Keratinocyte (primary cell): Measurements from ENCODE around the gene HMSD. TPM values are rescaled to one million over a fixed set of nuclear protein-coding genes. Genes with fewer than 3 reads are reported as not detected.

Source experiments
- DNase-seq: peaks from one replicate; pipeline ENCODE4 v3.0.0-alpha.2; 2011; ENCODE audit warnings: low read depth, missing footprints, low spot score
- FAIRE-seq: peaks from 2 replicates; lab custom pipeline; 2011; peaks lifted over from hg19 to GRCh38; lab: Jason Lieb, UNC
- H2AFZ ChIP-seq: 2 replicates; pipeline ENCODE4 v1.6.0; 2012; ENCODE audit warnings: low read length, control low read depth, inconsistent platforms; ENCODE audit not compliant: control insufficient read depth
- H3K27ac ChIP-seq: 2 replicates; pipeline ENCODE4 v1.5.1; 2011; ENCODE audit warnings: low read length; ENCODE audit not compliant: control insufficient read depth, insufficient read depth
- H3K27me3 ChIP-seq: 3 replicates; pipeline ENCODE4 v1.6.0; 2011; ENCODE audit warnings: low read length; ENCODE audit not compliant: control insufficient read depth, insufficient read depth; ENCODE audit errors: extremely low read depth
- H3K36me3 ChIP-seq, 2 experiments: 2 replicates in 1 of 2; 3 replicates in 1 of 2; pipeline ENCODE4 v1.5.1; 2011; ENCODE audit warnings: low read length in 2 of 2, mild to moderate bottlenecking in 1 of 2; ENCODE audit not compliant: control insufficient read depth in 2 of 2, insufficient read depth in 2 of 2; ENCODE audit errors: extremely low read depth in 1 of 2
- H3K4me1 ChIP-seq: 3 replicates; pipeline ENCODE4 v1.5.1; 2011; ENCODE audit warnings: low read length; ENCODE audit not compliant: control insufficient read depth, insufficient read depth; ENCODE audit errors: extremely low read depth
- H3K4me2 ChIP-seq: 3 replicates; pipeline ENCODE4 v1.6.0; 2011; ENCODE audit warnings: low read depth, low read length; ENCODE audit not compliant: control insufficient read depth, insufficient read depth; ENCODE audit errors: extremely low read depth
- H3K4me3 ChIP-seq, 3 experiments: fragments of 200-600 bp in 1 of 3; sonication (generic) in 1 of 3; 2 replicates in 2 of 3; 3 replicates in 1 of 3; pipeline ENCODE4 v1.5.1; 2011 to 2016; ENCODE audit warnings: low read length in 3 of 3, mild to moderate bottlenecking in 3 of 3, control low read depth in 2 of 3, inconsistent platforms in 1 of 3, low read depth in 1 of 3, mixed read lengths in 1 of 3, mixed run types in 1 of 3, moderate library complexity in 1 of 3; ENCODE audit not compliant: control insufficient read depth in 2 of 3, insufficient read depth in 2 of 3; ENCODE audit errors: extremely low read depth in 1 of 3
- H3K79me2 ChIP-seq: 2 replicates; pipeline ENCODE4 v1.6.0; 2012; ENCODE audit warnings: low read length; ENCODE audit not compliant: control insufficient read depth, insufficient read depth
- H3K9ac ChIP-seq: 3 replicates; pipeline ENCODE4 v1.6.0; 2011; ENCODE audit warnings: low read length; ENCODE audit not compliant: control insufficient read depth, insufficient read depth; ENCODE audit errors: extremely low read depth
- H3K9me1 ChIP-seq: 3 replicates; pipeline ENCODE4 v1.6.0; 2011; ENCODE audit warnings: low read length; ENCODE audit not compliant: control insufficient read depth, insufficient read depth; ENCODE audit errors: extremely low read depth
- H3K9me3 ChIP-seq: 2 replicates; pipeline ENCODE4 v1.5.1; 2012; ENCODE audit warnings: low read depth, low read length; ENCODE audit not compliant: control insufficient read depth
- H4K20me1 ChIP-seq: 3 replicates; pipeline ENCODE4 v1.6.0; 2011; ENCODE audit warnings: low read length; ENCODE audit not compliant: control insufficient read depth, insufficient read depth; ENCODE audit errors: extremely low read depth
- CTCF ChIP-seq, 3 experiments: IDR thresholded peaks in 1 of 3; conservative IDR thresholded peaks in 1 of 3; optimal IDR thresholded peaks in 1 of 3; 2 replicates in 2 of 3; 3 replicates in 1 of 3; pipeline versions ENCODE3 to v1.5.1; 2011; ENCODE audit warnings: low read length in 3 of 3, mild to moderate bottlenecking in 3 of 3, moderate library complexity in 2 of 3, control low read depth in 1 of 3, inconsistent platforms in 1 of 3; ENCODE audit not compliant: insufficient read depth in 2 of 3; ENCODE audit errors: extremely low read depth in 1 of 3
- EZH2 ChIP-seq: IDR thresholded peaks from one replicate; pipeline ENCODE4 v1.6.1; 2012; ENCODE audit warnings: inconsistent platforms, mild to moderate bottlenecking, low read length, moderate library complexity
- dilution Hi-C: fragments of 300-500 bp; cut with MboI; formaldehyde crosslinking; loops from one replicate; pipeline ENCODE4 v1.7.0; 2020; ENCODE audit warnings: low sequenced_read_pairs; ENCODE audit not compliant: extremely low pct_ligation_motif_present
- polyA plus RNA-seq, 5 experiments: library from polyadenylated mRNA; depleted of rRNA in 3 of 5; stranded (reverse) in 3 of 5; stranded (forward) in 1 of 5; unstranded in 1 of 5; fragments of >200 nt; gene quantifications; 1 replicate in 1 of 5; 2 replicates in 3 of 5; 3 replicates in 1 of 5; pipeline versions ENCODE4 v1.2.1 to v1.2.3, GENCODE V29; 2011 to 2012; ENCODE audit warnings: missing spikeins in 2 of 5, low read depth in 1 of 5, low replicate concordance in 1 of 5

Gene HMSD
- polyA plus RNA-seq, 1 donor (not counting 4 experiments of a cell fraction or from before 2014, with no cell fraction given) = 1.2 TPM

GRCh38 chr18:63904694-63905093, 44.4 kb upstream of the HMSD start:
- peaks cover 12% of the 10 kb centered on the region in 2 experiments for H3K36me3 ChIP-seq
- H4K20me1 ChIP-seq = no peaks in the 10 kb centered on the region
- FAIRE-seq = no peak
- H3K79me2 ChIP-seq = no peaks in the 10 kb centered on the region
- no peak overlapping the region for H3K27ac ChIP-seq
- dilution Hi-C loops = no loop called here
- H3K4me1 ChIP-seq = peaks cover 5% of the 10 kb centered on the region
- H3K9me3 ChIP-seq = no peaks in the 10 kb centered on the region
- H3K9me1 ChIP-seq = no peaks in the 10 kb centered on the region
- TF ChIP-seq EZH2 = no peak
- TF ChIP-seq CTCF (optimal IDR thresholded peaks at IDR 0.05 in 1 of 3, IDR thresholded peaks at IDR 0.05 in 1 of 3, conservative IDR thresholded peaks at IDR 0.05 in 1 of 3; ENCODE audit: extremely low read depth in 1 of 3, insufficient read depth in 2 of 3, low read length in 3 of 3) = no peak
- no peak for DNase-seq
- H3K4me3 ChIP-seq = no peak overlapping the region
- no peaks in the 10 kb centered on the region for H3K27me3 ChIP-seq
- no peak overlapping the region for H2AFZ ChIP-seq
- H3K9ac ChIP-seq = no peak overlapping the region
- H3K4me2 ChIP-seq = no peak overlapping the region

- Histone ChIP-seq H3K27ac (no peak overlapping the region), H3K9ac (no peak overlapping the region), H3K9me3 (no peaks in the 10 kb centered on the region), H3K9me1 (no peaks in the 10 kb centered on the region), H4K20me1 (no peaks in the 10 kb centered on the region), H3K4me1 (peaks cover 11% of the 10 kb centered on the region), H3K4me3 (no peak overlapping the region), H2AFZ (no peak overlapping the region), H3K79me2 (no peaks in the 10 kb centered on the region), H3K36me3 (peaks cover 12% of the 10 kb centered on the region in 2 experiments), H3K4me2 (no peak overlapping the region), H3K27me3 (no peaks in the 10 kb centered on the region)
- DNase-seq (no peak), FAIRE-seq (peak; percentile 32)
- TF ChIP-seq CTCF (optimal IDR thresholded peaks at IDR 0.05 in 1 of 3, IDR thresholded peaks at IDR 0.05 in 1 of 3, conservative IDR thresholded peaks at IDR 0.05 in 1 of 3; ENCODE audit: extremely low read depth in 1 of 3, insufficient read depth in 2 of 3, low read length in 3 of 3) = no peak
- TF ChIP-seq EZH2 = no peak
- dilution Hi-C loops = no loop called here
These were observed 43.7 kb upstream of the HMSD start for GRCh38 chr18:63905361-63905760.
